EH (cell line): Measurements from ENCODE around the gene THSD4.

Experiments
- DNase-seq: peaks from one replicate; pipeline ENCODE4 v3.0.0-alpha.2; 2015; ENCODE audit warnings: low read depth

THSD4 gene

DNA sequence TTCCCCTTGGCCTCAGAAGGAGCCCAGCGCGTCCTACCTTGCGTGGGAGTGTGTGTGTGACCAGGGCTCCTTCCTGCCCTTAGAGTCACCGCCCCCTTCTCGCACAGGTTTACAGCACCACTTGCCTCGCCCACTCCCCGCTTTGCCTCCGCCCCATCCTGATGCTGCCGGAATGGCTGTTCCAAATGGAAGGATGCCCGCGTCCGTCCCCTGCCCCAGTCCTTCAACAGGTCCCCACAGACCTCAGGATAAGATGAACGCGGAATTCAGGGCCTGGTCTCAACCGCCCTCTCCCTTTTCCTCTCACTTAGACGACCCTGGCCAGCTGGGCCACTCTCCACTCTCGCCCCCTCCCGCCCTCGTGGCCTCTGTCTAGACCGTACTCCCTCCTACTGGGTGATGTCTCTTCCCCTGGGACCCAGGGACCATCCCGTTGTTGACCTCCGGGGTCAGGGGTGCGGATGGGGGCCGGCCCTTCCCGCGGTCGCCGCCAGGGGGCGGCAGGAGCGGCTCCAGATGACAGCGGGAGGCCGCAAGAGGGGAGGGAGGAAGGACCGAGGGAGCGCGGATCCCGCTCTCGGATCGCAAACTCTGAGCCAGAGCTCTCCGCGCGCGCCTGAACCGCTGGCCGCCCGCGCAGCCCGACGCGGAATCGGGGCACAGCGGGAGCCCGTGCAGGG, at the start of gene THSD4:
TSS of gene THSD4 (plus strand) at position 585 of the 680 bp plus-strand sequence.
- DNase-seq, result peak; percentile 81

DNA sequence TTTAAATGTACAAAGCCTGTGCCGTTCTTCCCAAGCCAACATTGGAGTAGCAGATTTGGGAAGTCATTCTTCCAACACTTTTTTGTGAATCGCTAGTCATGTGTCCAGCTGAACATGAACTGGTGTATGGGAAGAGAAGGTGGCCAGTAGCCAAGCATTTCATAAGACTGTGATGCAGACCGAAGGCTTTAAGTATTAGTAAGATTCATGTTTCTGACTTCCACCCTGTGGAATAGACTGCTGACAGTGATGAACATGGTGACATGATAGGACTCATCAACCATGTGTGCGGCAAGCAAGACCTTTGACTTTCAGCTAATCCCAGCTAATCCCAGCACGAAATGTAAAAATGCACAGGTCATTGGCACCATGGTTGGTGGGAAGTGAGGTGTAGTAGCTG, 48.3 kb upstream of the THSD4 start:
- DNase-seq, result peak; percentile 74

DNA sequence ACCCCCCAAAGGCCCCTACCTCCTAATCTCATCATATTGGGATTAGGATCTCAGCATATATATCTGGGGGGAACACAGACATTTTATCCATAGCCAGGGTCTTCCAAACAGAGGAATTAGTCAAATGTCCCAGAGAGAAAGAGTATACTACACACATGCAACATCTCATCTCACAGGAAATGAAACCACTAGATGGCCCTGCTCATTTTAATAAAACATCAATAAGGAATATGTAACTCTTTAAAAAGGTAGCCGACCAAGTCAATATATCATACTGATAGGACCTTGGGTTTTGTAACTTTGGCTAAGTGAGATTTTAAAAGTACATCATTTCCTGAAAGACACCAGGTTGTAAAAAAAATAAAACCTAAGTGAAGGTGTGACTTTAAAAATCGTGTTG, 45.6 kb upstream of the THSD4 start:
- no peak for DNase-seq

DNA sequence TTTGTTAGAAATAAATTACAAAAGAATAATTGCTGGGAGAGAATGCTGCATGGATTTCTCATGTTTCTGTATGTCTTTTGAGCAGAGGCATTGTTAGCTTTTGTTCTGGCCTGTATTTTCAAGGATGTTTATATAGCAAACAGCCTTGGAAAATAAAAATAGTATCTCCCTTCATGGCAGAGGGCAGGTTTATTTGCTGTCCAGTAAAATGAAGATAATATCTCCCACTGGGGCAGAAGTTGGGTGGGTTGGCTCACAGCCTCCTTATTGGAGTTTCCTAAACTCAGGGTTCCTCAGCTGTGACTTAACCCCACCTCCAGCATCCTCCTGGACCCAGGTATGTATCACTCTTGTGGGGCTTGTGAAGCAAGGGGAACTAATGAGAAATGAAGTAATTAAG, 43.7 kb upstream of the THSD4 start:
- no peak for DNase-seq

DNA sequence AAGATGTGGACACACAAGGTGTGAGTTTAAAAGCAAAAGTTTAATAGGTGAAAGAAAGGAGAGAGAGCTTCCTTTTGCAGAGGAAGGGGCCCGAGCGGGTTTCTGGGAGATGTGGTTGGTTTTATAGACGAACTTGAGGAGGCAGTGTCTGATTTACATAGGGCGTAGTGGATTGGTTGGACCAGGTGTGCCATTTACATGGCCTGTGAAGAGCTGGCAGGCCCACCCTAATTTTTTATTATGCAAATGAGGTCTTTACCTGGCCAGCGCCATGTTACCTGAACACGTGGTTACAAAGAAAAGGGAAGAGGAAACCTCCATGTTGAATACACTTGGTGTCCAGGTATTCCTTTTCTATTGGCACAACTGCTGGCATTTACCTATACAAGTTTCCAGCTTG, 42.8 kb upstream of the THSD4 start:
- no peak for DNase-seq

DNA sequence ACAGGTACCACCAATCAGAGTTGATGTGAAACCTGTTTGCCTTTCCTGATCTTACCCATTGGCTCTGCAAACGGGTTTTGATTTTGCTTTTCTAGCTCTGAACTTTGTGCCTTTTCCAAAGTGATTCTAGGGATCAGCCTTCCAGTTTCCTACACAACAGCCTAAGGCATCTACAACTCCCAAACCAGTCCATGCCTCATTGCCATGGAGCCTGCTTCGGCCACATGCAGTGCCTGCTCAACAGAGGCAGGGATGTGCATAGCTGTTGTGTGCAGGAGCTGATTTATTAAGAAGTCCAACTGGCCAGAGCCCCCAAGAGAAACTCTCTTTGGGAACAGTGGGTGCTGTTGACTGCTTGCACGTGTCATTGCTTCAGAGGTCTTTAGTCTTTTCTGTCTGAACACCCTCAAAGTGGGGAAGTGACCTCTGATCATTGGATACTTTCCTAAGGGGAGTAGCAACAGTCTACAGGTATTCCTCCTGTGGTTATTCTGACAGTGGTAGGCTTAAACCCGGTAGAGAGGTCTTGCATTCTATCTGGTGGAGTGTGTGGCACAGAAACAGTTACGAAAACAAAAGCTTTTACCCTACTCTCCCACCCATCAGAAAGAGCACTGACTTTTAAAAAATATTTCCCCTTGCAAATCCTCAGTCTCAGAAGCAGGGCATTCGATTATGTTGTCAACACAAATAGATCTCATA, 36.6 kb upstream of the THSD4 start:
- peak; percentile 20 for DNase-seq

DNA sequence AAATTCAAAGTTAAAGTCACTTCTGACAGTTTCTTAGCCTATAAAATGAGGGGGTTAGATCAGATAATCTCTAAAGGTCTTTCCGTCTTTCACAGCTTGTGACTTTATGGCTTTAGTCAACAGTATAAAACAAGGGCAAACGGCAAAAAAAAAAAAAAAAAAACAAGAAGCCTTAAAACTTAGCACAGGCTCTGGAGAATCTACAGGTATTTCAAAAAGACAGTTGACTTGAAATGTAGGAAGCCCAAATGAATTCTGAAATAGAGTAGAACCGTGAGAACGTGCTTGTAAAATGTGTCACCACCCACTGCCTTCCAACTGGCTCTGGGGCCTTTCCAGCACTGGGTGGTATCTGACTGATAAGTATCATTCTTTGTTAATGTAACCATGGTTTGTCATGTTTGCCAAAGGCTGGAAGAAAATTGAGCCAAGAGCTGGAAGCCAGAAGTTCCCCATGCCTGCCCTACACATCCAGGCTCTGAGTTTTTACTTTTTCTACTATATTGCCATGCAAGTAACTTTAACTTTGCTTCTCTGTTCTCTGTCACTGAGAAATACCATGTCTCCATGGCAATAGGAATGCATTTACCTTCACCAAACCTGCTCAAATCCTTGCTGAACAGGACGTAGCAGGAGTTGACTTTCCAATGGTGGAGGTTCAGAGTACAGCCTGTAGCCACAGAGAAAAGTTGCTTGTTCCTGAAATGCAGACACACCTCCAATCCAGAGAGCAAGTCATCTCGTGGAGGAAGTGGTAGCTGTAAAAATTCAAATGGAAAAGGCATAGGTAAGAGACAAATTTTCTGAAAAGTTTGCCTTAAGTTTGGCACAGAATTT, 35.8 kb upstream of the THSD4 start:
- DNase-seq, result peak; percentile 97

DNA sequence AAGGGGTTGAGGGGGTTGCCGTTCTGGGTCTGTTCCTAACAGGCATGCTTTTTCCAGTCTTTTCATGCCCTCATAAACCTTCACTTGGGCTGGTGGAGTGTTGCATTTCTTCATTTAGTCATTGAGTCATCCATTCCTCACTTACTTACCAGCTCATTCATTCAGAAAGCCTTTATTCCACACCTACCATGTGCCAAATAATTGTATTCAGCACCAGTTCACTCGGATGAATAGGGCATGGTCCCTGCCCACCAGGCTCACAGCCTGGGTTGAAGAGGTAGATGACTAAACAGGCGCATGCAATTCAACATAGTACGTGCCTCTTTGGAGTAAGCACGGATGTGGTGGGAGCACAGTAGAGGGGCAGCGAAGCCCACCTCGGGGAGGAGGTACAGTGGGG, 35.1 kb upstream of the THSD4 start:
- DNase-seq, result peak; percentile 47

DNA sequence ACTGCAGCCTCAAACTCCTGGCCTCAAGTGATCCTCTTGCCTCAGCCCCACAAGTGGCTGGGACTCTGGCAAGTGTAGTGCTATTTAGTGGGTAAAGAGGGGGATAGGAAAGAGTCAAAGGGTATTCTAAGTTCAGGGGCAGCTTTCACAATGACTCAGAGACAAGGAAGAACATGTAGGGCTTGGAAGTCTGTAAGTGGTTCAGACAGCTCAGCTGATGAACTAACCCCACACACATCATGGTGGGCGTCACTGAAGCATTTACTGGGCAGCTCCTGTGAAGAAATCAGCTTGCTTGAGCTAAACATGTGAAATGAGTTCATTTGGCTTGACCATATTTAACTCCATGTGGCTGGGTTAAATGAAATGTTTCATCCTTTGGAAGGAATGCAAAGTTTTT, 34.6 kb upstream of the THSD4 start:
- DNase-seq, result peak; percentile 99

DNA sequence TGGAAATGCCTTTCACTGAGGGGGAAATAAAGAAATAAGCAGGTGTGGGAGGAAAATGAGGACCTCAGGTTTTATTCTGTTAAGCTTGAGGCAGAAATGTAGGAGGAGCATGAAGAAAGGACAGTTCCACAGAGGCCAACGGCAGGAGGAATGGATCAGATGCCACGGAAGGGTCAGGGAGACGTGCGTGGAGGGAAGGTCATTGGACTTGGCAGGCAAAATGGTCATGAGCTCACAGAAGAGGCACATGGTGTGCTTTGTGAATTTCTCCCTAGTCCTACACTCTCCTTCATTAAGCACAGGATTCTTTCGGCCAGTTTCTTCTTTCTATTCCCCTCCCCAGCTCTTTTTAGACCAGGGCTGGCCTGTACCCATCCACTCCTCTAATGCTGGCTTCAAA, 32.5 kb upstream of the THSD4 start:
- no peak for DNase-seq

DNA sequence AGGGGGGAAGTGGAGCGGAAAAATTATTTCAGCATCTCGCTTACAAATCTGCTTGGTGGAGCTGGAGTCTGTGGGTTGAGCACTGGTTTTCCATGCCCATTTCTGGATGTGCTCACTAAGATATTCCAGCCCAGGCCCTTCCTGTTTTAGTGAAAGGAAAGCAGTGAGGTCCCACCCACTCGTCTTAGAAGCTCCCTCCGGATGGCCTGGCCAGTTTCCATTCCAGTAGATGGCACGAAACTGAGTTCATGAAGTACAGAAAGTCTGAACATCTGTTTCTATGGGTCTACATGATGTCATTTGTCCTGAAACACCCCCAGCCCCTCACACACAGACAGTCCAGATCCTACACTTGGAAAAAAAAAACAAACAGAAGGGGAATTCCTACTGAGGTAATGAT, 31.9 kb upstream of the THSD4 start:
- peak; percentile 97 for DNase-seq

DNA sequence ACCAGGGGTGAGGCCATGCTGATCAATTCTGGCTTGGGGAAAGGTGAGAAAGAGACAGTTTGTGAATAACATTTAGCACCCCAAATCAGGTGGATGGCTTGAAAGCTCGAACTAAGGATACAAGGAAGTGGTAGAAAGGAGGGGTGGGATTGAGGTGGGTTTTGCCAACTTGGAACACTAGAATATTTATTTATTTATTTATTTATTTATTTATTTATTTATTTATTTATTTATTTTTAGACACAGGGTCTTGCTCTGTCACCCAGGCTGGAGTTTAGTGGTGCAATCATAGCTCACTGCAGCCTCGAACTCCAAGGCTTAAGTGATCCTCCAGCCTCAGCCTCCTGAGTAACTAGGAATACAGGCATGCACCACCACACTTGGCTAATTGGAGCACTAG, 31.0 kb upstream of the THSD4 start:
- DNase-seq, result no peak

DNA sequence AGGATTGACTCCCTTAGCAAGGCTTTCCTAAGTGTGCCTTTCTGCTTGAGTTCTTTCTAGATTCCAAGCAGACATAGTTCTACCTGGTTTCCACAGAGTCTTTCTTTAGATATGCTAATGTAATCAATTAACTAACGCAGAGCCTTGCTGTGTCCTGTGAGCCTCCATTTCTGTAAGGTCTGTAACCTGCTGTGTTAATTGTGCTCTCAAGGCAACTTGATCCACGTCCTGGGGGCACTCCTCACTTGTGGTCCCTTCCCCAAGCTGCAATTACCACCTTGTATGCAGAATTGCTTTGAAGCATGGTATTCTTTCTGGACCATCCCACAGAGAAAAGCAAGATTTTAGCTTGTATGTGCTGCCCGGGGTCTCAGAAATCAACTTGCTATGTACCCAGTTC, 29.5 kb upstream of the THSD4 start:
- DNase-seq, result no peak

DNA sequence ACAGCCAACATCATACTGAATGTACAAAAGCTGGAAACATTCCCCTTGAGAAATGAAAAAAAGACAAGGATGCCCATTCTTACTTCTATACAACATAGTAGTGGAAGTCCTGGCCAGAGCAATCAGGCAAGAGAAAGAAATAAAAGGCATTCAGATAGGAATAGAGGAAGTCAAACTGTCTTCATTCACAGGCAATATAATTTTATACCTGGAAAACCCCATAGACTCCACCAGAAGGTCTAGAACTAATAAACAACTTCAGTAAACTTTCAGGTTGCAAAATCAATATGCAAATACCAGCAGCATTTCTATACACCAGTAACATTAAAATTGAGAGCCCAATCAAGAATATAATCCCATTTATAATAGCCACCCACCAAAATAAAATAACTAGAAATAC, 27.1 kb upstream of the THSD4 start:
- DNase-seq, result no peak

DNA sequence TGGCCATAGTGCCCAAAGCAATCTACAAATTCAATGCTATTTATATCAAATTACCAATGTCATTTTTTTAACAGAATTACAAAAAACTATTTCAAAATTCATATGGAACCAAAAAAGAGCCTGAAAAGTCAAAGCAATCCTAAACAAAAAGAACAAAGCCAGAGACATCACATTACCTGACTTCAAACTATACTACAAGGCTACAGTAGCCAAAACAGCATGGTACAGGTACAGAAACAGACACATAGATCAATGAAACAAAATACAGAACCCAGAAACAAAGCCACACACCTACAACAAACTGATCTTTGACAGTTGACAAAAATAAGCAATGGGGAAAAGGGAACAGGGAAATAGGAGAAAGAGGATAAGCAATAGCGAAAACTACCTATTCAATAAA, 26.6 kb upstream of the THSD4 start:
- no peak for DNase-seq

DNA sequence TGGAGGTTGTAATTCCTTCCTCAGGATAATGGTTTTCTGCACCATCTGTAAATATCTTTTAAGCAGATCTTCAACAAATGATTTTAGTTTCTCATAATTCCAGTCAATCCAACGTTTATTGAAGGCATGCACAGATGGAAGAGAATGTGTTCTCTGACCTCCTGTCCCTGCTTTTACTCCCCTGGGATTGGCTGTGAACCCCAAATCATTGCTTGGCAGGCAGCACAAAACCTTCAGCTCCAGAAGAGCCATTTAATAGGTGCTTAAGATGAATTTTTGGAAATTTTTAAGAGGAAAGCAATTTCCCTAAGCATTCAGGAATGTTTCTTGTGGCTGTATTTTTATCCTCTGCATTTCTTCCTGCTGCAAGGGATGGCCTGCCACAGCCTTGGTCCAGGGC, 25.5 kb upstream of the THSD4 start:
- DNase-seq, result peak; percentile 56

DNA sequence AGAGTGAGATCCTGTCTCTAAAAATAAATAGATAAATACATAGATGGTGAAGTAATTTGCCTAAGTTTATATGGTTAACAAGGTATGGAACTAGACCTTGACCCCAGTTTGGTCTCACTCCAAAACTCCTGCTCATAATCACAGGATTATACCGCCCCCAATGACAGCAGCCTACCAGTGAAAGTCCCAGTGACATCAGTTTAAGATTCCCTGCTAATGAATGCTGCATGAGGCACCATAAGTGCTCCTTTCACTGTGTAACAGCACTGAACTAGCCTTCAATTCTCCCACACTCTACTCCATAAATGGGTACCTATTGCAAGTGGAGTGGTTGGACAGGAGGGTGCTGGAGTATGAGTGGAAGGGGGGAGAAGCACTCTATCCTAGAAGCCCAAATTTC, 23.7 kb upstream of the THSD4 start:
- DNase-seq, result peak; percentile 50

DNA sequence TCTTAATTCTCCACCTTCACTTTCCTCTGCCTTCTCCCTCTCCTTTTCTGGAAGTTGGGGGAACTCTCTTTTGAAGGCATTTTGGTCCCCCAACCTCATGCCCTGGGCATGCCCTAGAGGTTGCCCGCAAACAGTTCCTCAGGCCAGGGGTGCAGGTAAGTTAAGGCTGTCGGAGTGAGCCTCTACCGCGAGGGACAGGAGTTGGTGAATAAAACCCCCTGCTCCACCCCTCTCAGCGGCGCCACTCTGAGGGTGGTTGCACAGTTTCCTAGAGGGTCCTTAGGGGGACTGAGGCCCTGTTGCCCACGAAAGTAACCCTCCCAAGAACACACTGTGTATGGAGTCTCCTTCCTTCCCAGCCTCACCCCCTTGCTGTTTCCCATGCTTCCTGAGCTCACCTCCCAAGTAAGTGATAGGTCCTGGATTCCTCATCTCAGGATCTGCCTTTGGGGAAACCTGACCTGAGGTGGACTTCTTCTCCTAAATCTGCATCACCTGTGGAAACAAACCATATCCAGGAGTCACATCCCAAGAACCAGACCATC, 23.1 kb upstream of the THSD4 start:
- no peak for DNase-seq

DNA sequence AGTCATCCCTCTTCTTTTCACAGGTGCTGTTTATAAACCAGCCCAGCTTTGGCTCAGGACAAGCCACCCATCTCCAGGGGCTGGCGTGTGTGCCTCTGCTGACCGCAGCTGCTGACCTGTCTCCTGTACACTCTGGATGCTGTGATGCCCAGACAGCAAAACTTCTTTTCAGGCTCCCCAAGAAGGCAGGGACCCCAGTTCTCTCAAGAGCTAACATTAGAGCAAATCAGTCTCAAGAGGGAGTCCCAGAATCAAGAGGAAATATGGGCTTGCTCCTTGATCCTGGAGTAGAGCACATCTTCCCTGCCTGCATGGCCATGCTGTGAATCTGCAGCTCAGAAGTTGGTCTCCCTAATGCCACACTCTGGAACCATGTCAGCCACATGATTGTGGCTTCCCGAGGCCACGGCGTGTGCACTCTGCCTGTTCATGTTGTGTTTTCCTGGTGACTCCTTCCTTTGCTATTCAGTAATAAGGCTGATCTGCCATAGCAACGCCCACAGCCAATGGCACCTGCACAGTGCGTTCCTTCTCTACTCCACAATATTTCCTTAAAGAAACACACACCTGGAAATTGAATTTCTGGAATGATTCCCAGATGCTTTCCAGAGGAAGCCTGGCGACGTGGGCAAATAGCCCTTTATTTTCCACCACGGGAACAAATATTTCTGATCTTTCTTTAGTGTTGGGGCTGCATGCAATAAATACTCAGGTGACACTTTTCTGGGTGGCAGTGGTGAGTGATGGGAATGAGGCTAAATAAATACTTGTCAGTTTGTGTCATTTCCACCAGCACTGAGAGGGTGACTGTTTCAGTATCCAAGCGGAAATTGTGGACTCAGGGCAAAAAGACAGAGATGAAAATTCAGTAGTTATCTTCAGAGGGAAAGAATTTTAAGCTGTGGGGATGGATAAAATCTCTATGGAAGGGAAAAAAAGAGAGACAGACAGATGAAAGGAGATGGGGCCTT, 21.9 kb upstream of the THSD4 start:
- DNase-seq, result peak; percentile 91

DNA sequence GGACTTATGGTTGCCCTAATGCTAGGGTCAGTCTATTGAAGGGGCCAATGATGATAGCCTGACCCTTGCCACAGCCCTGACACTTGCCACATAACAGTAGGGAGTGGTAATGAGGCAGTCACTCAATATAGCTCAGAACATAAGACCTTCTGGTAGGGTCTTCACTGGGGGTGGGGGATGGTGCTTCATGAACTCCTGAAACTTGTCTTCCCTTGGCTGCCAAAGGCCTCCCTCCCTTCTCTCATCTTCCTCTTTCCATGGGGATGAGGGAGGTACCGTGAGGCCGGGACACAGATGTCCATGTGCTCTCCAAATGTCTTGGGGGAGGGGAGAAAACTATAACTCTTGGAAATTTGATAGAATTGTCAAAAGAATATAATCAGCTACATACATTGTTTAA, 21.1 kb upstream of the THSD4 start:
- no peak for DNase-seq

DNA sequence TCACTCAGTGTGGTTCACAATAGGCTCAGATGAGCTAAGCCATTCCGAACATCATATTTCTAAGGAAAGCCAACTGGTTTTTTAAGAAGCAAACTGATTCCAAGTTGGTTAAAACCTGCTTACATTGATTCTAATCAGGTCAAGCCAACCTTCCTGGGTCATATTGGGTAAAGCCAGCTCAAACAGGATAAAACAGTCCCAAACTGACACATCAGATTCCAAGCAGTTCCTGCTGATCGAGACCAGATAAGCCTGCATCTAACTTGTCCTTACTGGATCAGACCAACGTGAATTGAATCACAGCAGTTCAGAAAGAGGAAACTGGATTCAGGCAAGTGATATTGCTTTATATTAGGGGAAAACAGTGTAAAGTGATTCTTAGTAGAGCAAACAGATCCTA, 18.6 kb upstream of the THSD4 start:
- DNase-seq, result peak; percentile 82

DNA sequence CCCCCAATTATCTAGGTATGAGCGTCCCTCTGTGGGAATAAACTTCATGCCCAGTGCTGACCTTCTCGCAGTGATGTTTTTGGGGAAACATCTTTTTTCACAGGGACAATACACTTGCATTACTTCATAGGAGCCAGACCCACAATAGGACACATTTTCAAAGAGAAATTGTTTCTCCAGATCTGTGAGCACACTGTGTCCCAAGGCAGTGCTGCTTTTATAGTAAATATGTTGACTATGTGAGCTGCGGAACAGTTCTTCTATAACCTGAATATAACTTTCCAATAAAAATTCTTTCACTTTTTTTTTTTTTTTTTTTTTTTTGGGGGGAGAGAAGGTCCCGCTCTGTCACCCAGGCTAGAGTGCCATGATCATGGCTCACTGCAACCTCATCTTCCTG, 17.4 kb upstream of the THSD4 start:
- no peak for DNase-seq
